Cardiac fibroblast (primary cell): ENCODE measurements around the gene SH3BP2.

Experiments
- DNase-seq, 2 donors: peaks; one replicate each; pipeline versions ENCODE4 v3.0.0 to v3.0.0-alpha.2; 2010; ENCODE audit warnings: low read depth in 2 of 2
- H3K4me3 ChIP-seq, 2 donors: replicated peaks in 1 of 2; 1 replicate in 1 of 2; 2 replicates in 1 of 2; pipeline ENCODE4 v1.5.1; 2011; ENCODE audit warnings: low read depth in 2 of 2, low read length in 2 of 2, mild to moderate bottlenecking in 2 of 2, moderate library complexity in 1 of 2
- CTCF ChIP-seq: IDR thresholded peaks from one replicate; pipeline ENCODE4 v1.5.1; 2011; ENCODE audit warnings: low read depth, mild to moderate bottlenecking, low read length, inconsistent platforms

The SH3BP2 gene

DNA sequence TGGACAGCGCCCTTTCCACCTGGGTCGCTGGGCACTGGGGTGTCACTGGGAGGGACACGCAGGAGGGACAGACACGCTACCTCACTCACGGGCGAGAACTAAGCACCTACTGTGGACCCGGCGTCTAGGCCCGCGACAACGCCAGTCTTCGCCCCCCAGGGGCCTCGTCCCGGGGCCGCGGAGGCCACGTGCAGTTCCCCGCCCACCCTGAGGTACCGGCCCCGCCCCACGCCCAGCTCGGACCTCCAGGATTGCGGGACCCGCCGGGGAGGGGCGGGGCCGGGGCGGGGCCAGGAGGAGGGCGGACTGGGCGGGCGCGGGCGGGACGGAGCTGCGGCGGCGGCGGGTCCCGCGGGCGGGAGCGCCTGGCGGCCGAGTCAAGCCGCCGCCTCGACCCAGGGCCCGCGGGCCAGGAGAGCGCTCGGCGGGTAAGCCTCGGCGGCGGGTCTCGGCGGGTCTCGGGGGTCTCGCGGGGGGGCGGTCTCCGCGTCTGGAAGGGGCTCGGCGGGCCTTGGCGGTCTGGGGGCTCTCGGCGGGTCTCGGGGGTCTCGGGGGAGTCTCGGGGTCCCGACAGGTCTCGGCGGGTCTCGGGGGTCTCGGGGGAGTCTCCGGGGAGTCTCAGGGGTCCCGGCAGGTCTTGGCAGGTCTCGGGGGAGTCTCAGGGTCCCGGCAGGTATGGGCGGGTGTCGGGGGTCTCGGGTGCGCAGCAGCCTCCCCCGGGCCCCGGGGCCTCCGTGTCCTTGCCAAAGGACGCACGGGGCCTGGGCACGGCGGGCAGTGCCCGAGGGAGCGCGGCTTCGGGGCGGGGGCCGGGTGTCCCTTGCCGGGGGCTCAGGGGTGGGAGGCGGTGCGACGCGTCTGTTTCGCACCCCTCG, at the start of gene SH3BP2:
SH3BP2 (plus strand) TSS at position 375 of the 875 bp plus-strand sequence. CDS start 27,533 bp downstream, outside the sequence.
- DNase-seq = peak; percentile 60 to 84
- no peak for TF ChIP-seq CTCF
- H3K4me3 ChIP-seq = peak within 1 kb of the TSS; percentile 67 to 75

GRCh38 chr4:2743518-2744445, 49.1 kb upstream of the SH3BP2 start:
- no peak for TF ChIP-seq CTCF
- no peak for DNase-seq
- H3K4me3 ChIP-seq = no peak overlapping the region

DNA sequence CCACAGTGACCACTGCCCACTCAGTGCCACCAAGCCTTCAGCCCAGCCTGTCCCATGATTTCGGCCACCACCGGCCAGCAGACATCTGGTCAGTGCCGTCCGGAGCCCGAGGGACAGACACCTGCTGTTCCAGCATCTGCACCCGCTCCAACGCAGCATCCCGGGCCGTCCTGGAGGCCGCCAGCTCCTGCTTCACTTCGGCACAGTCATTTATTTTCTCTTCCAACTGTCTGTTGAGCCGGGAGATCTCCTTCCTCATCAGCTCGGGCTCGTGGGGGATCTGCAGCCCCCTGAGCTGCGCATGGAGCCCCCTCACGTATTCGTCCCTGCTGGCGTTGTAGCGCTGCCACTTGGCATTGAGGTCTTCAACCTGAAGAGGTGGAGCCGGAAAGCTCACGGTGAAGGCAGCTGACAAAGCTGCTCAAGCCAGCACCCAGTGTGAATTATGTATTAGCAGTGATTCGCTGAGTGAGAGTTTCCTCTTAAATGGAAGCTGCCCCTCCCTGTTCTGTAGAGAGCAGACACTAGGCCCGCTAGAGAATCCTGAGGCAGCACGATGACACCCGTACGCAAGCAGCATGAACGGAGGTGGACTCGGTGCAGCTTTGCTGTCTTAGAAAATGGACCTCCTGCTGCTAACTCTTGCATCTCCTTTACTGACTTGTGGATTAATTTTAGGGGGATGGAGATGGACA, 48.2 kb upstream of the SH3BP2 start:
- TF ChIP-seq CTCF = no peak
- no peak overlapping the region for H3K4me3 ChIP-seq
- DNase-seq = no peak

DNA sequence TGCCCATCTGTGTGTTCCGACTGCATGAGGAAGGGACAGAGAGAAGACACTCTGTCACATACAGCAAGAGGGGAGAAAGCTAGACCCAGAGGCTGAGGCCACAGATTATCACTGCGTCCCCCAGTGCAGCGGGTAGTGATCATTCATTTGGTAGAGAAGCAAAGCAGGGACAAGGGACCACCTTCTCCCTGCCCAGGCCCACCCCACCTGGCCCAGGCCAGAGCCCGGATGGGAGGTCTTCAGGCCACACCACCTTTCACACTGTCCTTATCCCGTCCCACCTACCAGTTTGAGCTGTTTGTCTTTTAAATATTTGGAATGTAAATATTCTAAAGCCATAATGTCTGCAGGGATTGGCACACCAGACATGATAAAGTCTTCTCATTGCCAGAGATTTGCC, 47.4 kb upstream of the SH3BP2 start:
- no peak overlapping the region for H3K4me3 ChIP-seq
- no peak for TF ChIP-seq CTCF
- no peak for DNase-seq

DNA sequence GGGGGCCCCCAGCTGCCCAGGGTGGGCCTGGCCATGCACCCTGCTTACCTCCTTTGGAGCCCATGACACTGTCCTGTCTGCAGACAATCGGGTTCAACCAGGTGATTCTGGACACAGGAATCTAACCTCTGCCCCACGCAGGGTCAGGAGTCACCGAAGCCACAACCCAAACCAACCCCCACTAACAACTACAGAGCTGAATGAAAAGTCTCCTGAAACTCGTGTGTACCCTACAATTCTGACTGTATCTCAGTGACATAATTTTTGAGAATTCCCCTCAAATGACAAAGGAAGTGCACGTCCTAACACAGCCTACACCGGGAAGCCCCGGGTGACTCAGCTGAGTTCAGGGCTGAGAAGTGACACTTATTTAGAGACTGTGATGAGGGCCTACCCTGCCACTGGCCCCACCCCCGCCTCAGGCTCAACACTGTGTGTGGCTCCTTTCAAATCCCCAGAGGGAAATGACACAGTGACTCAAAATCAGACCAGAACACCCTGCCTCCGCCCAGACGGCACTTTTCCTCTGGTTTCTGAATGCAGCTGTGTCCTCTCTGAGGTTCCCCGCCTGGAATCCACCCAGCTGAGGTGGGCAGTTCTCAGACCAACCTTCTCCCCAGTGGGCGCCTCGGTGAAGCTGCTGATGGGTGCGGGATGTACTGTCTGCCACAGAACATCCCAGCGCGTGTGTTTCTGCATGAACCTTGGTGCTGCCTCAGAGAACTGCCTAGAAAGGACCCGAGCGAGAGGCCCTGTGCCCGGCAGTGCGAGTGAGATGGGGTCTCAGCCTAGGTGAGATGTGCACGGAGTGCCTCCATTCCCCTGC, 46.7 kb upstream of the SH3BP2 start:
- TF ChIP-seq CTCF = no peak
- DNase-seq = peak; percentile 16 to 82
- no peak overlapping the region for H3K4me3 ChIP-seq
